HG03558 (cell line): ENCODE data around the gene SLC37A1.

Source experiments
- ATAC-seq: cut with Tn5 transposase; IDR thresholded peaks from one replicate; pipeline ENCODE4 v1.9.1; 2021; ENCODE audit warnings: moderate number of reproducible peaks; ENCODE audit not compliant: unreplicated experiment; ENCODE audit errors: extremely low read depth

SLC37A1 gene

GRCh38 chr21:42476388-42477331 is 37.0 kb upstream of the SLC37A1 start:
- ATAC-seq, result no peak

- ATAC-seq, result no peak
Observed at GRCh38 chr21:42478504-42478903, 35.1 kb upstream of the SLC37A1 start.

GRCh38 chr21:42479582-42479981 is 34.1 kb upstream of the SLC37A1 start:
- no peak for ATAC-seq

- ATAC-seq, result no peak
Observed at GRCh38 chr21:42480736-42481135, 32.9 kb upstream of the SLC37A1 start.

GRCh38 chr21:42481169-42481568 is 32.5 kb upstream of the SLC37A1 start:
- ATAC-seq, result no peak

- ATAC-seq, result no peak
Observed at GRCh38 chr21:42484966-42485365, 28.7 kb upstream of the SLC37A1 start.

- ATAC-seq, result no peak
Observed at GRCh38 chr21:42486072-42486471, 27.6 kb upstream of the SLC37A1 start.

- ATAC-seq, result no peak
Observed at GRCh38 chr21:42486531-42486930, 27.1 kb upstream of the SLC37A1 start.

- ATAC-seq, result no peak
Observed at GRCh38 chr21:42489006-42489563, 24.6 kb upstream of the SLC37A1 start.

- no peak for ATAC-seq
Observed at GRCh38 chr21:42489991-42490390, 23.7 kb upstream of the SLC37A1 start.

- ATAC-seq, result no peak
Observed at GRCh38 chr21:42490720-42491119, 22.9 kb upstream of the SLC37A1 start.

GRCh38 chr21:42491328-42491727 is 22.3 kb upstream of the SLC37A1 start:
- no peak for ATAC-seq

GRCh38 chr21:42492201-42492600 is 21.5 kb upstream of the SLC37A1 start:
- no peak for ATAC-seq

- no peak for ATAC-seq
Observed at GRCh38 chr21:42493109-42494060, 20.3 kb upstream of the SLC37A1 start.

GRCh38 chr21:42495027-42495426 is 18.6 kb upstream of the SLC37A1 start:
- ATAC-seq, result no peak

GRCh38 chr21:42495765-42496119 is 17.9 kb upstream of the SLC37A1 start:
- ATAC-seq, result no peak

- peak; percentile 94 for ATAC-seq
Observed at GRCh38 chr21:42496120-42496838, 17.4 kb upstream of the SLC37A1 start, which contains the start of gene RSPH1. TSS of gene RSPH1 (minus strand) at chr21:42496224. CDS start at chr21:42496186, 38 bp downstream.

GRCh38 chr21:42496839-42497202 is 16.8 kb upstream of the SLC37A1 start:
- ATAC-seq, result no peak

GRCh38 chr21:42498012-42498411 is 15.6 kb upstream of the SLC37A1 start:
- no peak for ATAC-seq
